ENCODE measurements around the gene USP48. TPM values are rescaled to one million over a fixed set of nuclear protein-coding genes. Genes with fewer than 3 reads are reported as not detected.

Gene USP48
- total and polyA plus RNA-seq, 2 of the 8 experiments (the other 6 are each of a cell fraction or from before 2014, with no cell fraction given) = 12.8 to 83.5 TPM

DNA sequence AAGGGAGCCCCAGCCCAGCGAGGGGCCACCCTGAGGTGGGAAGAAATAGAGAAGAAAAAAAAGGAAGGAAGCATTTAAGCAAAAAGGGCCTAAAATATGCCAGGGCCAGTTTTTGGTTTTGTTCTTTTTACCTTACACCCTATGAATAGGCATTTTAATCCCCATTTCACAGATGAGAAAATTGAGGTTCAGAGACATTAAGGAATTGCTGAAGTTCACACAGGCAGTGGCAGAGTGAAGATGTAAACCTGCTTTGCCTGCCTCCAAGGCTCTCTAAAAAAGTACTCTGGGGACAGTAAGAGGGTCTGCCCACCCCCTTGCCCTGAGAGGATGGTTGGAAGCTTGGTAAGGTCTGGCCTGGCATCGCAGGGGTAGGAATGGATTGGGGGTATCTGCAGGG is 133.6 kb downstream of the USP48 start:
- H3K27ac ChIP-seq (ENCODE audit: low read depth, low read length) = no peak overlapping the region
- 61% methylated on average over 2 of the region's 2 CpGs; no CpG with 5 or more reads in 1 of the 2 experiments for WGBS, 2 experiments (ENCODE audit: extremely low coverage in 1 of 2, insufficient coverage in 1 of 2, insufficient read length in 1 of 2, insufficient replicate concordance in 2 of 2, low coverage in 1 of 2, low lambda C conversion rate in 2 of 2, missing lambda C conversion rate in 1 of 2)
- H3K4me2 ChIP-seq (ENCODE audit: insufficient read depth in 1 of 2, low read depth in 2 of 2, low read length in 2 of 2) = no peak overlapping the region

More for the DNA sequence above, 133.6 kb downstream of the USP48 start:
- H3K79me1 ChIP-seq (ENCODE audit: low read depth, low read length) = no peaks in the 10 kb centered on the region; the same call in 1 of the 2 replicates
- peaks cover 0 to 19% (median 9%) of the 10 kb centered on the region in 4 experiments; a peak in 6 of 7 replicates for H3K4me1 ChIP-seq (replicated peaks in 1 of 4; ENCODE audit: control insufficient read depth in 3 of 4, insufficient read depth in 4 of 4, low read length in 3 of 4)
- DNase-seq (ENCODE audit: low read depth in 1 of 2, low spot score in 2 of 2) = no peak
- H4K8ac ChIP-seq (ENCODE audit: extremely low read depth, insufficient read depth, low read length) = no peak overlapping the region
- no peak overlapping the region for H2BK120ac ChIP-seq (replicated peaks; ENCODE audit: low read depth, low read length)
- H4K5ac ChIP-seq (ENCODE audit: insufficient read length, low read depth, low read length) = no peak overlapping the region
- no peaks in the 10 kb centered on the region for H3K79me2 ChIP-seq (ENCODE audit: control insufficient read depth in 1 of 2, insufficient read depth in 2 of 2, low read length in 2 of 2)
- no peak overlapping the region for H3K23ac ChIP-seq (ENCODE audit: insufficient read length)
- no peak overlapping the region for H3K9ac ChIP-seq (replicated peaks in 1 of 4; ENCODE audit: extremely low read depth in 1 of 4, low read depth in 3 of 4, low read length in 3 of 4)
- no peak overlapping the region for H2AFZ ChIP-seq (ENCODE audit: low read length)
- no peak overlapping the region for H2BK20ac ChIP-seq (ENCODE audit: low read length)
- no peak overlapping the region for H4K91ac ChIP-seq (replicated peaks; ENCODE audit: insufficient read length, low read length)
- H3K4ac ChIP-seq (replicated peaks; ENCODE audit: insufficient read length, low read depth, low read length) = no peak overlapping the region
- H2BK5ac ChIP-seq (ENCODE audit: low read depth, low read length) = no peak overlapping the region
- H3K4me3 ChIP-seq (ENCODE audit: extremely low read depth in 1 of 4, insufficient read depth in 2 of 4, low read depth in 3 of 4, low read length in 4 of 4) = no peak overlapping the region
- peaks cover 7% of the 10 kb centered on the region; the same call in 1 of the 2 replicates for H3K23me2 ChIP-seq (ENCODE audit: low read depth, low read length)
- no peak overlapping the region for H3K56ac ChIP-seq (replicated peaks; ENCODE audit: insufficient read length, low read depth, low read length)
- H4K20me1 ChIP-seq (replicated peaks in 1 of 2; ENCODE audit: control insufficient read depth in 1 of 2, insufficient read depth in 2 of 2, low read length in 2 of 2) = peaks cover 0 to 2% of the 10 kb centered on the region in 2 experiments
- ChIA-PET CTCF (ENCODE audit: partially characterized antibody) (interaction anchor here (3.1 kb wide), 1 partner anchor 9 kb away, joined by 11 read pairs; no protein-coding TSS in a partner anchor), POLR2A (ENCODE audit: partially characterized antibody) (interaction anchor here (1.4 kb wide), 1 partner anchor 10 kb away, joined by 5 read pairs; no protein-coding TSS in a partner anchor)
- H2BK15ac ChIP-seq (ENCODE audit: low read length) = no peak overlapping the region
- H2AK5ac ChIP-seq (ENCODE audit: low read depth, low read length) = no peak overlapping the region
- H3K36me3 ChIP-seq (ENCODE audit: control insufficient read depth in 2 of 4, insufficient read depth in 4 of 4, low read length in 3 of 4) = no peaks in the 10 kb centered on the region; a peak in 1 of 8 replicates
- no peak for FAIRE-seq
- peaks cover 0 to 16% (median 8%) of the 10 kb centered on the region in 4 experiments; a peak in 3 of 7 replicates for H3K27me3 ChIP-seq (replicated peaks in 1 of 4; ENCODE audit: control insufficient read depth in 3 of 4, extremely low read depth in 1 of 4, insufficient read depth in 3 of 4, low read length in 3 of 4)
- H3K18ac ChIP-seq (ENCODE audit: extremely low read depth, low read length) = no peak overlapping the region
- no peak overlapping the region for H3K14ac ChIP-seq (ENCODE audit: insufficient read length)
- no peaks in the 10 kb centered on the region for H3K9me3 ChIP-seq (ENCODE audit: insufficient read depth in 2 of 2, low read depth in 1 of 2, low read length in 1 of 2)
- H2BK12ac ChIP-seq (ENCODE audit: low read depth, low read length) = no peak overlapping the region
